Activated CD4-positive, alpha-beta T cell treated with anti-CD3 and anti-CD28 coated beads for 4 hours (primary cell): ENCODE results near the gene SWSAP1.
A peak's percentile ranks its signal among the peaks of the same experiment; 100 is the strongest.

Experiments used
- DNase-seq, 2 donors: peaks; one replicate each; pipeline ENCODE4 v3.0.0-alpha.2; 2020

SWSAP1 gene

DNA sequence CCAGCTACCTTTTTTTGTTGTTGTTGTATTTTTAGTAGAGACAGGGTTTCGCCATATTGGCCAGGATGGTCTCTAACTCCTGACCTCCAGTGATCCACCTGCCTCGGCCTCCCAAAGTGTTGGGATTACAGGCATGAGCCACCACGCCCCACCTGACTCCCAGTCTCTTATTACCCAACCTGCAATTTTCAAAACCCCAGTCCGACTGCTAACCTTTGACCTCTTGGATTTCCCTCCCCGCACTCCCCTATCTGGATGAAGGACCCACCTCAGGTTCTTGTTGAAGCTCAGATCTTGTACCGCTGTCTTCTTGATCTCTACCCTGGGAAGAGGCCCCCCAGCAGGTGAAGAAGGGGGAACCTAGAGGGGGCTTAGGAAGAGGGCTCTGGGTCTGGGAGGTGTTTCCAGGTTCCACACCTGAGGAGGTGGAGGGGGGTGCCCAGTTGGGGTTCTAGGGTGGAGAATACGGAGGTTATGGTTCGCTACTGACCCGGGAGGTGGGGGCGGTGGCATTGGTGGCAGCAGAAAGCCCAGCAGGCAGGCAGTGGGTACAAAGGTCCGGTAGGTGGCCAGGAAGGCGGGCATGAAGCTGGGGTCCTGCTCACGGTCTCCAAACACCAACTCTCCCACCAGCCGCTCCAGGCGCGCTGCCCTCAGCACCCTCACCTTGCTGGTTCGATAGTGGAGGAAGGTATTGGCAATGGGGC lies 42.0 kb downstream of the SWSAP1 start:
- no peak for DNase-seq

DNA sequence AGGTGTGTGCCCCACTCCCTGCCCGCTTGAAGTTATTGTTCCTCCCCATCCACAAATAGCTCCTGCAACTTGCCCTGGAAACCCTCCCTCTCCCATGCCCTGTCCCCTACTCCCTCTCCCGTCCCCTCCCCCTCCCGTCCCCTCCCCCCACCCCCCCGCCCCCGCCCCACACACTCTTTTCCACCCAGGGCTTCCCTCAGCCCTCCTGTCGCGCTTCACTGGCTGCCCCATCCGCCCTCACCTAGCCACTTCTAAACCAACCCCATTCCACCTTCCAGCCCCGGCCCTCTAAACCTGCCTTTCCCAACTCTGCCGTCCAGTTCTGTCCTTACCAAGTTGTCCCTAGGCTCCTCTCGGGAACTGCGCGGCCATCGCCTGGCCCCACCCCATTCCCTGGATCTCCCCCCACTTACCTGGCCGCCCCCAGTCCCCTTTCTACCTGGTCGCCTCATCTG lies 43.7 kb downstream of the SWSAP1 start:
- no peak for DNase-seq

DNA sequence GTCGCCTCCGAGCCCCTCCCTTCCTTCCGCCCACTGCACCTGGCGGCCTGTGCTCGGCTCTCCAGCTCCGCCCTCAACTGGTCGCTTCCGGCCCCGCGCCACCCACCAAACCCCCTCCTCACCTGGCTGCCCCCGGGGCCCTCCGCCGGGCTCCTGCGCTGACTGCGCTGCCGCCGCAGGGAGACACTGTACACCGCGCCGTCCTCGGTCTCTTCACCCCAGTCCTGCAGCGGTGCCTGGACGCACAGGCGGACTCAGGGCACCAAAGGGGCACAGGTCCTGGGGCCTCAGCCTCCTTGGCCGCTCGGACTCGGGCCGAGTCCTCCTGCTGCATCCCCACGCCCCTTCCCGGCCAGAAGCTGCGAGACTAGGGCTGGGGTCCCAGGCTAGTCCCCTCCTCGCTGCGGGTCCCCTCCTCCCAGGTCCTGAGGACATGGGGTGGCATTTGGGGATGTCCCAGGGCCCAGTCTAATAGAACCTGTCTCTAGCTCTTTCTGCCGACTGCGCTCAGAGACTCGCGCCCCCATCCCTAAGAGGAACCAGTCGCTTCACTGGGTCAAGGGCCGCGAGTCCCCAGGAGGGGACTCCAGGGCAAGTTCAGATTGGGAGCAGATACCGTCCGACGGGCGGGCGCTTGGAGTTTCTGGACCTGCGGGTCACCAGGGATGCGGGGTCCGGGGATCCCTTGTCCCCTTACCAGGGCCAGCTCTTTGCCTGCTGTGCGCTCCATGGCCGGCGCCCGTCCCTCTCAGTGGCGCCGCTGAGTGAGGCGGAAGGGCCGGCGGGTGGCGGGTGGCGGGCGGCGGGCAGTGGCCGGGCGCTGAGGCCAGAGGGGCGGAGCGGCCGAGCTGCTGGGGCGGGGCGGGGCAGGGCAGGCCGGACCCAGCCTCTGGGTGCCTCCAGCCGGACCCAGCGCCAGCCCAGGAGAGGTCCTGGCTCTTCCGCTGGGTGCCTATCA lies 44.4 kb downstream of the SWSAP1 start, which contains the start of gene RGL3:
Gene RGL3, minus strand, starts transcription at position 766 of the 958 bp plus-strand sequence. Its CDS starts 36 bp downstream, at position 730.
- DNase-seq = no peak

DNA sequence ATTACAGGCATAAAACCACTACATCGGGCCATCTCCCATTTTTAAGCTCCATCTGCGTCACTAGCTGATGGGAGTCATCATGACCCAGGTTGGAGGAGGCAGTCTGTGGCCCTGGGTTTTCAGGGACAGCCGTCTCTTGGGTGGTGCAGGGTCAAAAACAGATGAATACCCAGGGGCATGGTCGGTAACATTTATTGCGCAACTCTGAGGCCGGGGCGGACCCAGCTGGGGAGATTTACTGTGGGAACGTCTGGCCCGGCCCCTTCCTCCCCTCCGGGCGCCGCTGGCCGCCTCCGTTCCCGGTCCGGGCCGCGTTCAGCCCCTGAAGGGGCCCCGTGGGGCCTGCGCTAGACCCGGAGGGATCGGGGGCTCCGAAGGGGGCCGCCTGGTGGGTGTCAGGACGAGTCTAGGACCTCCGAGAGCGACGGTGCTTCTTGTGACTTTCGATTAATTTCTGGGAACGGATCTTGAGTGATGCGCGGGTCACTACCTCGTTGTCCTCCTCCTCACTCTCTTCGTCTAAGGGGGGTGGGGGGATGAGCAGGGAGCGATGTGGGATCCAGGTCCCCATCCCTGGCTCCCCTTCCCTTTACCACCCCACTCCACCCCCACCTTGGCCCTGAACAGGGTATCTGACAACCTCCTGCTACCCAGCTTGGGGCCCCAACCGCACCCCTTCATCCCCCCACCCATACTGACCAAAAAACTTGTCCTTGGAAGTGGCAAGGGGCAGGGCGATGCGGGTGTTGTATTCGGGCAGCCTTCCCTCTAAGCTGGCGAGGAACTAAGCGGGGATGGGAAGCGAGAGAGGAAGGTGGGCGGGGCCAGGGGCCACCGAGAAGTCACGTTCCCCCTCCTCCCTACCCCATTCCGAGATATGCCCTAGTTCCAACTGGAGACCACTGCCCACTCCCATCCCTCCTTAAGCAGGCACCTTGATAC lies 46.2 kb downstream of the SWSAP1 start:
- DNase-seq = no peak

DNA sequence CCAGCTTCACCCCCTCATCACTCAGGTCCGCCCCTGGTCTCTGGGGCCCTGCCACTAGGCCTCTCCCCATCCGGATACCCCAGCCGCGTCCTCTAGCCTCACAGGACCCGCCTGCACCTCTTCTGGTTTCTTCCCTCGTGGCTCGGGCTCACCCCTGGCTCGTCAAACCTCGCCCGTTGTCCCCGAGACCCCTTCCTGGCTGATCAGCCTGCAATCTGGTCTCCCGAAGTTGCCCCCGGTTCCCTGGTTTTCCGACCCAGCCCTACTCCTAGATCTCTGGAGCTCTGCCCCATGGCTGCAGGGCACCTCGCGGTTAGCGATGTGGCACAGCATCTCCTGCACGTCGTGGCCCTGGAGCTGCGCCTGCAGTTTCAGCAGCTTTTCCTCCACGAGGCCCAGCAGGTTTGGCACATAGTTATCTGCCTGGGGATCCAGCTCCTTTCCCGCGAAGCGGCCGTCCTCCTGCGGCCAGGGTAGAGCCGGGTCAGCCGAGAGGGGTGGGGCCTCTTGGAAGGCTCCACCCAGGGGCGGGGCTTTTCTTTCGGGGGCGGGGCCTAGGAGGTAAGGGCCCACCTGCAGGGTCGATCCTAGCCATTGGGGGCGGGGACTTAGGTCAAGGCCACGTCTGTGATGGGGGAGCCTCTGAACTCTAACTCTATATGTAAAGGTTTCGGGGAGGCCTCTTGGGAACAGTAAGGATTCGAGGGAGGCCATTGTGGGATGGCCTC lies 47.1 kb downstream of the SWSAP1 start:
- DNase-seq = peak; percentile 23 to 29

DNA sequence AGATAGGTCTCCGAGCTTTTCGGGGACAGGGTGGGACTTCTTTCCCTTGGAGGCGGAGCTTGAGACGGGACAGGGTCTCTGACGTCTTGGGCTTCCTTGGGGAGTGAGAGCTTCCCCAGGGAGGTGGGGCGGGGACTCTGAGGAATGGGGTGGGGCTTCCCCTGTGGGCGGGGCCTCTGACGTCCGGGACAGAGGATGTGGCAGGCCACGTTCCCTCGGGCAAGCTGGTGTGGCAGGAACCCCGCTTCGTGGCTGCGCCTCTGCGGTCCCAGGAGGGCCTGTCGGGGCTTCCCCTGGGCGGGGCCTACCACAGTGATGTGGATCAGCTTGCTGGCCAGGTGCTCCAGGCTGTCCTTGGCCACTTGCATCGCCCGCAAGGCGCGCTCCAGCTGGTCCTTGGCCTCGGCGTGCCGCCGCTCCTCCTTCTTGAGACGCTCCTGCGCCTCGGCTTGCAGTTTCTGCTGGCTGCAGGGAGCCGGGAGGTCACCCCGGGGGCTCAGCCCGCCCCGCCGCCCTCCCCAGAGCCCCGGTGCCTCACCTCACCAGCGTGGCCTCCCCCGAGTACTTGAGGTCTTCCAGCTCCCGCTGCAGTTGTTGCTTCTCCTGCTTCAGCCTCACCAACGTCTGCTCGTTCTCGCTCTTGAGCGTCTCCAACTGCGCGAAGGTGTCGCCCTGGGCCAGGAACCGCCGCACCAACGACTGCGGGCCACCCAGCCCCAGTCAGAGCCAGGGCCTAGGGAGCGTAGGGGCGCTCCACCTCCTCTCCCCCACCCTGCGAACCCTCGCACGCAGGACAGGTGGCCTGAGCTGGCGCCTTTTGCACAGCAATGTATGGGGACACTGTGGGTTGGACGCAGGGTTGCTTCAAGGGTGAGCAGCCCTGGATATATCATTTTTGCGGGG lies 47.9 kb downstream of the SWSAP1 start:
- DNase-seq = peak; percentile 37 to 53

DNA sequence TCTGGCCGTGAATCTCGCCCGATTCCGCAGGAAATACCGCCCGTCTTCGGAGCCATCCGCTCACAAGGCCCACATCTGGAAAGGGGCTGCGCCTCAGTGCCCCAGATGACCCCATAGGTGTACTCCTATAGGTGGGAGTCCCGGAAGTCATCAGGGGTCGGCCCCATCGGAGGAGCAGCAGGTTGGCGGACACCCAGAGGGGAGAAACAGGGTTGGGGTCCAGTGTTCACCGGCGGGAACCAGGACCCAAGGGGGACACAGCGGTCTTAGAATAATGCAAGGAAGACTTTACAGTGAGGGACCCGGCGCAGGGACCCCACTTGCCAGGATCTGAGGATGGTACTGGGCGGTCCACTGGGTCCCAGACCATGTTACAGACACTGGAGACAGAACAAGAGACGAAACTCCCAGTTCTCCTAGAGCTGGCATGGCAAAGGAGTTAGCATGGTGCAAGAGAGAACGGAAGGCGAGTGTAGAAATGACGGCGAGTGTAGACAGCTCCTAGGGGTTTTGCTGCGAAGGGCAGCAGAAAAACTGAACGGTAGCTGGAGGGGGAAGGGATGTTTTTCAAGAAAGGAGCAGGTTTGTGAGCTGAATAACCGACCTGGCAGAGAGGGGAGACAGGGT lies 48.8 kb downstream of the SWSAP1 start:
- no peak for DNase-seq

DNA sequence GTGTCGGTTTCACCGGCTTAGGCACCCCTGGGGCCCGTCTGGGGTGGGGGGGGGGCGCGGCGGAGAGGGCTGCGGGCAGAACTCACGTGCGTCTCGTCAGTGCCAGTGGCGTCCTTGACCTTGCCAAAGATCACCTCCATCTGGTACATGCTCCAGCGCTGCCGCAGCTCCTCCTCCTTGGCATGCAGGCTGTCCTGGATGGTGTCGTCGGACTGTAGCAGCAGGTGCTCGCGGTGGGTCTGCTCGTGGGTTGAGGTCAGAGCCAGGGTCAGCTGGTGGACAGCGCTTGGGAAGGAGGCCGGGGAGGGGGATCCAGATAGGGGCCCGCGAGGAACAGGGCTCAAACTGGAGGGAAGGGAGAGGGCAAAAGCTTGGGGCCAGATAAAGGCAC lies 49.3 kb downstream of the SWSAP1 start:
- DNase-seq = no peak
